HG03135 (cell line): Measurements from ENCODE around the gene SLC39A3.

Experiments used
- ATAC-seq: cut with Tn5 transposase; IDR thresholded peaks from one replicate; pipeline ENCODE4 v1.9.1; 2021; ENCODE audit warnings: mild to moderate bottlenecking, moderate library complexity; ENCODE audit not compliant: unreplicated experiment

The SLC39A3 gene

GRCh38 chr19:2768365-2769132 is 28.7 kb upstream of the SLC39A3 start:
- no peak for ATAC-seq

- no peak for ATAC-seq
Observed at GRCh38 chr19:2767688-2768087, 27.9 kb upstream of the SLC39A3 start.

- ATAC-seq: no peak
Observed at GRCh38 chr19:2766594-2767372, 27.0 kb upstream of the SLC39A3 start.

- no peak for ATAC-seq
Observed at GRCh38 chr19:2765376-2765775, 25.6 kb upstream of the SLC39A3 start.

DNA sequence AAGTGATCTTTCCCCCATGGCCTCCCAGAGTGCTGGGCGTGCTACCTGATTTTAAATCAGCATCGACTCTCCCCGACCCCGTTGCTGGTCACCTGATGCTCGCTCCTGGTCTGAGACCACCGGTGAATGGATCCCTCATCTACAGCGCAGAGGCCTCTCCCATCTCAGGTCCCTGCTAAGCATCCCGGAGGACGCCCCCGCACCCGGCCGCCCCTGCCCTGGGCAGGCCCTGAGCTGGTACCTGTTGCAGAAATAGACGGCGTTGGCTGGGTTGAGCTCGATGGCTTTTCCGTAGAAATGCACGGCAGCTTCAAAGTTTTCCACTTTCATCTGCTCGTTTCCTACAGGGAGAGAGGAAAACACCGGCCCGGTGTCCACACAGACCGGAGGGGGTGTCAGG is 25.1 kb upstream of the SLC39A3 start:
- no peak for ATAC-seq

- ATAC-seq: no peak
Observed at GRCh38 chr19:2763687-2764086, 23.9 kb upstream of the SLC39A3 start.

GRCh38 chr19:2762783-2763496 is 23.1 kb upstream of the SLC39A3 start:
- no peak for ATAC-seq

DNA sequence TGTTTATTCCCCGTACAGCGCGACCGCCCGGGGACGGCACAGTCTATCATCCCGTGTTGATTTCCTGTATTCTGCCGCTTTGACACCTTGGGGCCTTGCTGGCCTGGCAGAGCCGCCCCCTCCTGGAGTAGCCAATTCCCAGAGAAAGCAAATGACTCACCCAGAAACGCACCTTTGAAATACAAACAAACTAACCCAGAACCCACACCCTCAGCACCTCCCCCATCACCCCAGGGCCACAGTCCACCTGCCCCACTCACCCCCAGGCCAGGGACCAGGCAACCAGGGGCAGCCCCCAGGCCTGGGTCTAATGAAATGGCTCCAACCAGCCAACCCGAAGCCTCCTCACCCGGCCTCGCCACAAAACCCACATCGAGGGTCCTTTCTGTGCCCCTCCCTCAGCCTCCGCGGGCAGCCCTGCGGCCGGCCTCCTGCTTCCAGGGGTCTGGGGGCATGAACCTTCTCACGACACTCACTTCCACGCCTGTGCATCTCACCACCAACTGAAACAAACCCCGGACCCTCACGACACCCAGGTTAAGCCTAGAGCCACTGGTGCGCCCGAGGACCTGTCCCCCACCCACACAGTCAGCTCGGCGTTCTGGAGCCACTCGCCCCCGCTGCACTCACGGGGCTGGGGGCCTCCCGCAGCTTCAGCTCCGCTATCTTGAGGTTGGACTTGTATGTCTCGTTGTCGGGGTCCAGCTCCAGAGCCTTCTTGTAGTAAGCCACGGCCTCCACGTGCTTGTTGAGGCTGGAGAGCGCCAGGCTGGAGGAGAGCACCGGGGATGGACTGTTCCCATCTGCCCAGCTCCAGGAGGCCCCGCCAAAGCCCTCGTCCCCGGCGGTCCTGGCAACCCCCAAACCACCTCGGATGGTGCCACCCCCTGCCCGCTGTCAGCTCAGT is 22.3 kb upstream of the SLC39A3 start:
- ATAC-seq: no peak

DNA sequence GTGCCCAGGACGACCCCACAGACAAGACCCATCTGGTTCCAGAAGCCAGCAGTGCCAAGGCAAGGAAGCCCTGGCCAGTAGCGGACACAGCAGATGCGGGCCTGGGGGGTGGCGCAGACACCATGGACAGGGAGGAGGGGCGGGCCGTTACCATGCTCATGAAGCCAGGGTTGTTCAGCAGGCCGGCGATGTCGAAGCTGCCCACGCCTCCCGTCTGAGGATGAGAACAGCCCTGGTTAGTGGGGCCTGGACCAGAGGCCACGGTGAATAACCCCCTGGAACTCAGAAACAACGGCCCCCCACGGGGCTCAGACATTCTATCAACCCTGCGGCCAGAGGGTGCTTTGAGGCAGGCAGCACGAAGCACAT is 21.5 kb upstream of the SLC39A3 start:
- ATAC-seq: no peak

- ATAC-seq: no peak
Observed at GRCh38 chr19:2759965-2760364, 20.1 kb upstream of the SLC39A3 start.

GRCh38 chr19:2759362-2759761 is 19.5 kb upstream of the SLC39A3 start:
- ATAC-seq: no peak

DNA sequence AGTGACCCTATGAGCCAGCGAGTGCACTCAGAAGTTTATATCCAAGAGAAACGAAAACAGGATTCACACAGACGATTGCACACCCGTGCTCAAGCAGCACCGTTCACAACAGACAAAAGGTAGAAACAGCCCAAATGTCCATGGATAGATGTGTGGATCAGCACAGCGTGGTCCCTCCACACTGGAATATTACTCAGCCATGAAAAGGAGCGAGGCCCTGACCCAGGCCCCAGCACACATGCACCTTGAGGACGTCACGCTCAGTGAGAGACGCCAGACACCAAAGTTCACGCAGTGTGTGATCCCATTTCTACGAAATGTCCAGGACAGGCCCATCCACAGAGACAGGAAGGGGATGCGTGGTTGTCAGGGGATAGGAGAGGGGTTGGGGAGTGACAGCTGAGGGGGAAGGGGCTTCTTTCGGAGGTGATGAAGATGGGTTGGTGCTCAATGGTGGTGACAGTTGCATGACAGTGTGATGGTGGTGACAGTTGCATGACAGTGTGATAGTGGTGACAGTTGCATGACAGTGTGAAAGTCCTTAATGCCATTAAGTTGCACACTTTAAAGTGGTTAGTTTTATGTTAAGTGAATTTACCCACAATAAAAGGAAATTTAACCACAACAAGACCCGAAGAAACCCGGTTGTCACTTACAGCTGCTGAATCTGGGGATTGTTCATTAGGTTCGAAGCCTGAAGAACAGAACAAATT is 18.9 kb upstream of the SLC39A3 start:
- ATAC-seq: no peak

GRCh38 chr19:2756921-2757881 is 17.4 kb upstream of the SLC39A3 start:
- ATAC-seq: no peak

- ATAC-seq: no peak
Observed at GRCh38 chr19:2756477-2756876, 16.7 kb upstream of the SLC39A3 start.

GRCh38 chr19:2755811-2756210 is 16.0 kb upstream of the SLC39A3 start:
- no peak for ATAC-seq

- no peak for ATAC-seq
Observed at GRCh38 chr19:2755448-2755705, 15.6 kb upstream of the SLC39A3 start.

DNA sequence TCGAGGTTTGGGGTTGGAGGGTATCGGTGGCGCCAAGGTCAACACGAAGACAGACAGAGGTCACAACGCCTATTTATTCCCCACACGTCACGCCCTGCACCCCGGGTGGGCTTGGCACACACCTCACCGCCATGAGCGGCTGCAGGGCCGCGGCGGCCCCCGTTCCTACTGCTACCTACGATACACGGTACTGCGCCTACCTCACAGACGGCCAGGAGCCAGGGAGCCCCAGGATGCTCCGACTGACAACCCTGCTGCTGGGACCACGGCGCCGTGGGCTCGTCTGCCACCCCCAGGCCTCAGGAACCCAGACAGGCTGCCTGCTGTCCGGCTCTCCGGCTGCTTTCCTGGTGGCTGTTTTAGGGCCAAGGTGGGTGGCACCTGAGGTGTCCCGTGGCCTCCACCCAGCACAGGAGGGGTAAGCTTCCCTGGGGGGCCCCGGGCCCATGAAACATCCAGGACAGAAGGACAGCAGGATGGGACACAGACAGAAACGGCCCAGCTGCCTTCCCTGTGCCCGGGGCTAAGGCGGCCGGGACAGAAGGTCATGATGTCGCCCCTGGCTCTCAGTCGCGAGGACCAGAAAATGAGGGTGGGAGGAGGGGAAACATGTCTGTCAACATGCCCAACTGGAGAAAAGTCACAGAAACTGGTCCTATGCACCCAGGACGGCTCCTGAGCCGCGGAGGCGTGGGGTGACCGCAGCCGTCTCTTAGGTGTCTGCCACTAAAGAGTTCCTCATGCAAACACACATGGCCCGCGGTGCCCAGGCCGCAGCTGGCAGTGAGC is 15.0 kb upstream of the SLC39A3 start:
- no peak for ATAC-seq

DNA sequence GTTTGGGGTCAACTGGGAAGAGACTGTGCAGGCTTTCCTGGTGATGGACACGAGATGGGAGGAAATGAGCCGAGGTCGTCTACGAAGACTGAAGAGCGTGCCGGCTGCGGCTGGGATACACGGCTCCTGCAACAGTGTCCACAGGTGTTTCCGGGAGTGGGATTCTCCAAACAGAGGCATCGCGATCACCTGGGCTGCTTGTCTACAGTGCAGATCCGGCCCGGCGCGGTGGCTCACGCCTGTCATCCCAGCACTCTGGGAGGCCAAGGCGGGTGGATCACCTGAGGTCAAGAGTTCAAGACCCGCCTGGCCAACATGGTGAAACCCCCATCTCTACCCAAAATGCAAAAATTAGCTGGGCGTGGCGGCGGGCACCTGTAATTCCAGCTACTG is 11.6 kb upstream of the SLC39A3 start:
- ATAC-seq: no peak
